HG03025 (cell line): Measurements from ENCODE around the gene MYRF.

Experiments used
- ATAC-seq: cut with Tn5 transposase; IDR thresholded peaks from one replicate; pipeline ENCODE4 v1.9.1; 2021; ENCODE audit warnings: mild to moderate bottlenecking, moderate library complexity; ENCODE audit not compliant: unreplicated experiment, low FRiP score

Gene MYRF

DNA sequence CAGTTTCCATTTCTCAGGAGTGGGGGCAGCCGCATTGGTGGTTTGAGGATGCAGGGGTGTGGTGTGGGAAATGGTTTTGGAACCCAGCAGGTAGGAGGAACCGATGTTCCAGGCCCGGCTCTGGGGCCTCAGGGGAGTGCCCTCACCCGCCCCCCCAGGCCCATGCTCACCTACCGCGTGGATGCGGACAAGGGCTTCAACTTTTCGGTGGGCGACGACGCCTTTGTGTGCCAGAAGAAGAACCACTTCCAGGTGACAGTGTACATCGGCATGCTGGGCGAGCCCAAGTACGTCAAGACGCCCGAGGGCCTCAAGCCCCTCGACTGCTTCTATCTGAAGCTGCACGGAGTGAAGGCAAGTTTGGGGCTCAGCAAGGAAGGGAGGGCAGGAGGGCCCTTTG, 21.4 kb downstream of the MYRF start:
- ATAC-seq, result no peak

DNA sequence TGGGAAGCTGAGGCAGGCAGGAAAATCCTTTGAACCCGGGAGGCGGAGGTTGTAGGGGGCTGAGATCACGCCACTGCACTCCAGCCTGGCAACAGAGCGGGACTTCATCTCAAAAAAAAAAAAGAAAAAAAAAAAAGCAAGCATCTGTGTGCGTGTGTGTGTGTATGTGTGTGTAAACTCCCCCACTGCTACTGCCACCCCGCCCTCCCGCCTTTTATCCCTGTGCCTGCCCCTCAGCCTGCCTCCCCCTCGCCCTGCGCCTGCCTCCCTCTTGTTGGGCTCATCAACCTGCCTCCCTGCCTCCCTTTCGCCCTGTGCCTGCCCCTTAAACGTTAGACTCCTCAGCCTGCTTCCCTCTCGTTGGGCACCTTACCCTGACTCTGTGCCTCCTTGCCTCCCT, 22.0 kb downstream of the MYRF start:
- ATAC-seq, result no peak

DNA sequence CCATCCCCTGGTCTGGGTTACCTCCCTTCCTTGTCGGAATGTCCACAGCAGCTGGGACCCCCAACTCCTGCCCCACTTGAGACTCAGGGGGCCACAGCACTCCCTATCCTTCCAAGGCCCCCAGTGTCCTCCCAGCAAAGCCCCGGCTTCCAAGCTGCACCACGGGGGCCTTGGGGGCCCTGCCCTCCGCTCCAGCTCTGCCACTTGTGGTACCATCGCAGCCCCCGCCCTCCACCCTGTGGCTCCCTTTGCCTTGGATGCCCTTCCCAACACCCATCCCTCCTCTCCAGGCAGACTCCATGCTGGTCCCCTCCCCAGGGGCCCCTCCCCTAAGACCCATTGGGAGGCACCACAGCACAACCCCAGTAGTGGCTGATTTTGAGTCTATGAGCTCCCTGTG, 22.7 kb downstream of the MYRF start:
- ATAC-seq, result no peak

DNA sequence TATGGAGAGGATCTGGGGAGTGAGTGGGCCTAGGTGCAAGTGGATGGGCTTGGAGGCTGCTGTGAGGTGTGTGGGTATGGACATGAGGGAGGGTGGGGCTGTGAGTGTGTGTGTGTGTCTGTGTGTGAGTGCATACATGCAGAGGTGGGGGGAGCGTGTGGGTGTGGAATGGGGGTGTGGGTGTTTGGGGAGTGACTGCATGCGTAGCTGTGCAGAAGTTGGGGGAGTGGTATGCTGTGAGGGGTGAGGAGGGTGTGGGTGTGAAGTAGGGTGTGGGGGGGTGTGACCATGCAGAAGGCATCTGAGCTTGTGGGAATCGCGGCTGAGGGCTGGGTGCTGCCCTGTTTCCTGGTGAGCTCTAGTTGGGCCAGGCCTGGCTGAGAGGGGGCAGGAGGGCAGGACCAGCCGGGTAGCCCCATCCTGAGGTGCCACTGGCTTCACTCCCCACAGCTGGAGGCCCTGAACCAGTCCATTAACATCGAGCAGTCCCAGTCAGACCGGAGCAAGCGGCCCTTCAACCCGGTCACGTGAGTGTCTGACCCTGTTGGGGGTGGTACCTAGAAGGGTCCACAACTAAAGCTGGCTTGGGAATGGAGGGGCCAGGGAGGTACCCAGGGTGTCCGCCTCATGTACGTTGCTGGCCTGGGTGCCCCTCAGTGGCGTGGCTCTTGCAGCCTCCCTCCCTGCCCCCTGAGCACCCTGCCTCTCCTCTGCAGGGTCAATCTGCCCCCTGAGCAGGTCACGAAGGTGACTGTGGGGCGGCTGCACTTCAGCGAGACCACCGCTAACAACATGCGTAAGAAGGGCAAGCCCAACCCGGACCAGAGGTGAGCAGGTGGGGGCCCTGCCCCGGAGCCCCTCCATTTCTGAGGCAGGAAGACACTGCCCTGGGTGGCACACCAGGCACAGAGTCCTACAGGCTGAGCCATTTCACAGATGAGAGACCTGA, 23.4 kb downstream of the MYRF start:
- ATAC-seq, result no peak

DNA sequence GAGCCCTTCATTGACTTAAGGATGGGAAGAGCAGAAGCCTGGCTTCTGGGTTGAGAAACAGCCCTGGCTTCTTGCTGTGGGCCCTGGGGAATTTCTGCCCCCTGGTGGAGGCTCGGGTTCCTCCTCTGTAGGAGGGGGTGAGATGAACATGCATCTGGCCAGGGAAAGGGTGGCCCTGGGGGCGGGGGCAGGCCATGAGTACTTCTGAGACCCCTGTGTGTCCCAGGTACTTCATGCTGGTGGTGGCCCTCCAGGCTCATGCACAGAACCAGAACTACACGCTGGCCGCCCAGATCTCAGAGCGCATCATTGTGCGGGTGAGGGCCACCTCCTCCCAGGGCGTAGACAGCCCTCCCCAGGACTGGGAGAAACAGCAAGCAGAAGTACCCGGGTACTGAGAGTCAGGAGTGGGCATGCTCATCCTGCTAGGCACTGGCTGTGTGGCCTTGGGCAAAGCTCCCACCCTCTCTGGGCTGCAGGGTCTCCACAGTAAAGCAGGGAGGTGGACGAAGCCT, 24.2 kb downstream of the MYRF start:
- no peak for ATAC-seq

DNA sequence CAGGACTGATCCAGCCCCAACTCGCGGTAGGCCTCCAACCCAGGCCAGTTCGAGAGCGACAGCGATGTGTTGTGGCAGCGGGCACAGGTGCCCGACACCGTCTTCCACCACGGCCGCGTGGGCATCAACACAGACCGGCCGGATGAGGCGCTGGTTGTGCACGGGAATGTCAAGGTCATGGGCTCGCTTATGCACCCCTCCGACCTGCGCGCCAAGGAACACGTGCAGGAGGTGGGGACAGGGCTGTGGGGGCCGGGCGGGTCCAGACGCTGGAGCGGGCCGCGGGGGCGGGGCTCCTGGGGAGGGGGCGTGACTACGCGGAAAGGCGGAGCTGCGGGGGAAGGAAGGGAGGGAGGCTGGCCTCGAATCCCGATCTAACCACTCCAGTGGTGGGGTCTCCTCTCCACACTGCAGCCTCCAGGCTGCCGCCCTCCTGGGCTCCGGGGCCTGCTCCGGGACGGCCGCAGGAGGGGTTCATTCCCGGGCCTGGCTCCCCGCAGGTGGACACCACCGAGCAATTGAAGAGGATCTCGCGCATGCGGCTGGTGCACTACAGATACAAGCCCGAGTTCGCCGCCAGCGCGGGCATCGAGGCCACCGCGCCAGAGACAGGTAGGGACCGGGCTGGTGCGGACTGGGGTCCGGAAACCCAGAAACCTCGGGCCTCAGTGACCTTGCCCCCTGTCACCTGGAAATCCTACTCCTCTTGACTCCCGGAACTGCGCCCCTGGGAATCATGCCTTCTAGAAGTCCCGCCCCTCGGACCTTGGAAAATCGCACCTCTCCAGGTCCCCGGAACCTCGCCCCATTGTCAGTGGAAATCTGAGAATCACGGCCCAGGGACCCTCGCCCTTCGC, 25.0 kb downstream of the MYRF start:
- ATAC-seq, result no peak

DNA sequence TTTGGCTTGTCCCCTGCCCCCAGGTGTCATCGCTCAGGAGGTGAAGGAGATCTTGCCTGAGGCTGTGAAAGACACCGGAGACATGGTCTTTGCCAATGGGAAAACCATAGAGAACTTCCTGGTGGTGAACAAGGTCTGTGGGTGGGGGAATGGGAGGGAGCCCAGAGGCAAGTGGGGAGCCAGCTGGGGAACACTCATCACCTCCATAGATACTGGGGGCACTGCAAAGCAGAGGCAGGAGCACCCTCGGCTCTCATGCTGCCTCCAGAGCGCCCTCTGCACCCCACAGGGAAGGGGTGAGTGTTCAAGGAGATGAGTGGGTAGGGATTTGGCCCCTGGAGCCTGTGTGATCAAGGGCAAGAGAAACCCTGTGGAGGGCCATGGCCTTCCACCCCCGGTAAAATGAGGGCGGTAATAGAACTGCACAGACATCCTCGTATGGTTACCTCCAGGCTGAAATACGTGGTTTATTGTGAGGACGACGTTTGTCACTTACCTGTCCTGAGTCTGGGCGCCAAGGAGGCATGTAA, 26.0 kb downstream of the MYRF start:
- ATAC-seq, result no peak

DNA sequence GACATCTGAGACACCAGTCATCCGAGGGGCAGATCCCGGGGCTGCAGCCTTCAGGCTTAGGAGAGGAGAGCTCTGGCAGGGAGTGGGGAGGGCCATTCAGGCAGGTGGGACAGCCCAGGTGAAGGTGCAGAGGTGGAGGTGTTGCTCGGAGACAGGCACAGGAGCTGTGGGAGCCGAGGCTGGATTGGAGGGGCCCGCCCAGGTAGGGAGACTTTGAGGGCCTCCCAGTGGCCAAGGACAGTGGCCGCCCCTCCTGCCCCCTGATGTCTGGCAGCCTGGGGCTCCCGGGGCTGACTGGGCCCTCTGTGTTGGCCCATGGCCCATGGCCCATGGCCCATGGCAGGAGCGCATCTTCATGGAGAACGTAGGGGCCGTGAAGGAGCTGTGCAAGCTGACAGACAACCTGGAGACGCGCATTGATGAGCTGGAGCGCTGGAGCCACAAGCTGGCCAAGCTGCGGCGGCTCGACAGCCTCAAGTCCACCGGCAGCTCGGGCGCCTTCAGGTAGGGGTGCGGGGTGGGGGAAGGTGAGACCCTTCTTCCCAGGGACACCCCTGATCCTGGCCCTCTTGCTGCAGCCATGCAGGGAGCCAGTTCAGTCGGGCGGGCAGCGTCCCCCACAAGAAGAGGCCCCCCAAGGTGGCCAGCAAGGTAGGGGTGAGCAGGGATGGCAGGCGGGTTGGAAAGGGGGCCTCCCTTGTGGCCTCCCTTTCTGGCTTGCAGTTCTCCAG, 26.6 kb downstream of the MYRF start:
- no peak for ATAC-seq

DNA sequence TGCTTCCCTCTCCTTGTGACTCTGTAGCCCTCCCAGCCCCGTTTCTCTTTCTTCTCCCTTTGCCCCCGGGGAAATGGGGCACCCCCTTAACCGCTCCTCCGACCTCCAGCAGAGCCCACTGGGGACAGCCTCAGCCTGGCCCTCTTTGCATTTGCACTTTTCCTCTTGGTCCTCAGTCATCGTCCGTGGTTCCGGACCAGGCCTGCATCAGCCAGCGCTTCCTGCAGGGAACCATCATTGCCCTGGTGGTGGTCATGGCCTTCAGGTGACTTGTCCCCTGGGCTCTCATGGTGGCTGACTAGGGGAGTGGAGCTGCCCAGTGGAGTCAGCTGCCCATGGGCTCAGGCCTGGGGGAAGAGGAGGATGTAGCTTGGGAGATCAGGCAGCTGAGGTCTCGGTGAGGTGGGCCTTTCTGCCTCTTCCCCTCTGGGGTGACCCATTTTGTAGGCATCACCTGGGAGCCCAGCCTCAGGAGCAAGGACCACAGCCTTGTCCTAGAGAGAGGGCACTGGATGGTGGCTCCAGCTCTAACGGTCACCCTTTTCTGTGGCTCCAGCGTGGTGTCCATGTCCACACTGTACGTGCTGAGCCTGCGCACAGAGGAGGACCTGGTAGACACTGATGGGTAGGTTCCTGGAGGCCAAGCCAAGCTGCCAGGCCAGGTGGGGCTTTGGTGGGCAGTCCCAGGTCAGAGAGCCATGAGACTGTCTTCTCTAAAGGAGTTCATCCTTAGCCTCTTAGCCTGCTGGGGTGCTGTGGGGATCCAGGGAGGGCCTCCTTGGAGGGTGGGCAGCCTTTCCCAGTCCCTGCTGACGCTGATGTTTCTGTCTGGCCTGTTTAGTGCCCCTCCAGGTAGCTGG, 27.5 kb downstream of the MYRF start:
- ATAC-seq, result no peak

DNA sequence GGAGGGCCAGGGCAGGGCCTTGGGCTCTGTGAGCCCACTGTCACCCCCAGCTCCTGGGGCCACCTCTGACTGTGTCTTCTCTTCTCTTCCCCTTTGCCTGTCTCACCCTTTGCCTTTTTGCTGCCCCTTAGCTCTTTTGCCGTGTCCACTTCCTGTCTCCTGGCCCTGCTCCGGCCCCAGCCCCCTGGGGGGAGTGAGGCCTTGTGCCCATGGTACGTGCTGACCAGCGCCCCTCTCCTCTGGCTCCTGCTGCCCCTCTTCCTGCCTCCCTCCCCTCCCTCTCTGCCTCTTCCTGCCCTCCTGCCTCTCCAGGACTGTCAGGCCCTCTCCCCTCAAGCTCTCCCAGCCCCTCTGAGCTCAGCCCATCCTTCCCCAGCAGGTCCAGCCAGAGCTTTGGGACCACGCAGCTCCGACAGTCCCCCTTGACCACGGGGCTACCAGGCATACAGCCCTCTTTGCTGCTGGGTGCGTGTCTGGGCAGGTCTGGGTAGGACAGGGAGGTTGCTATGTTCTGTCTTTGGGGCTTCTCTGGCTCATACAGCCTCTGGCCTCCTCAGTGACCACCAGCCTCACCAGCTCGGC, 28.2 kb downstream of the MYRF start:
- no peak for ATAC-seq

DNA sequence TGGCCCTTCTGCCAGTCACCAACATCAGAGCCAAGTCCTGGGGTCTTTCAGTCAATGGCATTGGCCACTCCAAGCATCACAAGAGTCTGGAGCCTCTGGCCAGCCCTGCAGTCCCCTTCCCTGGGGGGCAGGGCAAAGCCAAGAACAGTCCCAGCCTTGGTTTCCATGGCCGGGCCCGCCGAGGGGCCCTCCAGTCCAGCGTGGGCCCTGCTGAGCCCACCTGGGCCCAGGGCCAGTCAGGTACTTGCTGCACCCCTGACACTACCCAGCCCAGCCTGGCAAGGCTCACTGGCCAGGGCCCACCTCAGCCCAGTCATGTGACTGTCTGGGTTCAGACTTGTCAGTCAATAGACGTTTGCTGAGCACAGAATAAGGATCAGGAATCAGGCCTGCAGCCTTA, 29.1 kb downstream of the MYRF start:
- ATAC-seq, result no peak

DNA sequence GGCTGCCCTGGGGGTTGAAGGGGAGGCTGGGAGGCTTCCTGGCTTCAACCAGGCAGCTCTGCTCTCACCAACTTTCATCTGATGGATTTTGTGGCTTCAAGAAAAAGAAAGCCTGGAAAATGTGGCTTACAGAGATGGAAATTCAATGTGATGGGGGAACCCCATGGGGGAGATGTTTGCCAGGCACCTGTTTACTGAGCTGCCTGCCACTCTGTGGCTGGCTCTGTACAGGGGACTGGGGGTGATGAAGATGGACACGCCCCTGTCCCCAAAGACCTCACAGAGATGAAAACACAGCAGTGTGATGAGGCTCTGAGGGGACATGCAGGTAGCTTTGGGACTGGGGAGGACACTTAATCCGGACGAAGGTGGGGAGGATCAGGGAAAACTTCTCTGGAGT, 29.9 kb downstream of the MYRF start:
- no peak for ATAC-seq

DNA sequence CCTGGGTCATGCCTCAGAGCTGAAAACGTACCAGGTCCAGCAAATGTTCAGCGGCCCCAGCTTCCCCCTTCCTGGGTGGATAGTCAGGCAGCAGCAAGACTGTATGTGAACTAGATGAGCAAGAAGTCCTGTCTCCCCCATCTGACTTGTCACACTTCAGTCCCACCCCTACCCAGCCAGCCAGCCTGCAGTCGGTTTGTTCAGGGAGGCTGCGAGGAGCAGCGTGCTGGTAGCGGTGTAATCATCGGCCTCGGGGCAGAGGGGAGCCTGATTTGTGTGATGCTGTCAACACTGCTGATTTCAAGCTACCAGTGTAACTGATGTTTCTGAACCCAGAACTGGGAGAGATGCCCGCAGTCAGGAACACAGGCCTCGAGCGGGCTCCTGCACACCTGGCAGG, 30.4 kb downstream of the MYRF start:
- no peak for ATAC-seq

DNA sequence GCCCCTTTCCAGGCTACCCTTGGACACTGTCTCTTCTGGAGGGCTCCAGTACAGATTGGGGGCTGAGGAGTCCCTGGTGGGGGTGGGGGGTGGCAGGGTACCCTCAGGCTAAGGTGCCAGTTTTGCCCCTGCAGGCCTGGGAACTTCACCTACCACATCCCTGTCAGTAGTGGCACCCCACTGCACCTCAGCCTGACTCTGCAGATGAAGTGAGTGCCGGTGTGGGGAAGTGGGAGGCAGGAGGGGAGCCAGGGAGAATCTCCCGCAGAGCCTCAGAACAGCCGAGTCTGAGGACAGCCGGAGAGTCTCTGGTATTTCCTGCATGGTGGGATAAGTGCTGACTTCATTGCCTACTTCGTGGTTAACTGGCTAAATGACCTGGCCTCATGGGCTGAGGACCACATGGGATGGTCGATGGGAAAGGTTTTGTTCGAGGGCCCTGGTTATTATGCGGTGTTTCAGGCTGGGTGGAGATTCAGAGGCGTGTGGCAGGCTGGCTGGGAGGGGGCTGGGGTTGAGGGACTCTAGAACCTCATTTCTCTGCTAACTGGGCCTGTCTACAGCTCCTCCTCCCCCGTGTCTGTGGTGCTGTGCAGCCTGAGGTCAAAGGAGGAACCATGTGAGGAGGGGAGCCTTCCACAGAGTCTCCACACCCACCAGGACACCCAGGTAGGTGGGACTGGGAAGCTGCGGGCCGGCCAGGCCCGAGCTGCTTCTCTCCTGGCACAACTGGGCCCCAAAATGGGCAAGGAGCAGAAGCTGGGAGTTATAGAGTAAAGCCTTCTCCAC, 31.5 kb downstream of the MYRF start:
- ATAC-seq, result no peak

DNA sequence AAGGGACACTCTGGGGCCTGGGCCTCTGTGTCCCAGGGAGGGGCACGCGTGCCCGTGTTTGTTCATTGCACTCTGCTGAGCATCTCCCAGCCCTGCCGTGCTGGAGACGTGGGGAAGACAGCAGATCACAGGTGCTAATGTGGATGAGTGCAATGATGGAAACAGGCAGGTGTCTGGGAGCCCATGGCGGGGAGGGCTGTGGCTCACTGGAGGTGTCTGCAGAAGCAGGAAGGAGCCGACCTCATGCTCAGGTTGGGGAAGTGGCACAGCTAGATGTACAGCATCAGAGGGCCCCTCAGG, 32.0 kb downstream of the MYRF start:
- no peak for ATAC-seq

DNA sequence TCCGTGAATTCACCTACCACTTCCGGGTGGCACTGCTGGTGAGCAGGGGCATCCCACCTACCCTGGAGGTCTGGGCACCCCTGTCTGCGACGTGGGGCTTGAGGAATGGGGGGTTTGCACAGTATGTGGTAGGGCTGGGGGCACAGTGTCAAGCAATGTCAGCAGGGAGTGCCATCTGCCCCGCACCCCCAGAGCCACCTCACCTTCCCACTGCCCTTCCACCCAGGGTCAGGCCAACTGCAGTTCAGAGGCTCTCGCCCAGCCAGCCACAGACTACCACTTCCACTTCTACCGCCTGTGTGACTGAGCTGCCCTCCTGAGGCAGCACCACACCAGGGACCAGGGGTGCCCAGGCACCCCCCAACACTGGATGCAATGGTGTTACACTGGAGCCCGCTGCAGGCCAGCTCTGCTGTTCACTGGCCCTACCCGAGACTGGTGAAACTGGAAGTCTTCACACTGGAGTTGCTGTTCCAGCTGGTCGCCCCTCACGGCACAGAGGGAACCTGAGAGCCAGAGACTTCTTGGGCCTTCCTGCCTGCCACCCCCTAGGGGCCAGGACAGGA, 33.5 kb downstream of the MYRF start:
- ATAC-seq, result no peak

DNA sequence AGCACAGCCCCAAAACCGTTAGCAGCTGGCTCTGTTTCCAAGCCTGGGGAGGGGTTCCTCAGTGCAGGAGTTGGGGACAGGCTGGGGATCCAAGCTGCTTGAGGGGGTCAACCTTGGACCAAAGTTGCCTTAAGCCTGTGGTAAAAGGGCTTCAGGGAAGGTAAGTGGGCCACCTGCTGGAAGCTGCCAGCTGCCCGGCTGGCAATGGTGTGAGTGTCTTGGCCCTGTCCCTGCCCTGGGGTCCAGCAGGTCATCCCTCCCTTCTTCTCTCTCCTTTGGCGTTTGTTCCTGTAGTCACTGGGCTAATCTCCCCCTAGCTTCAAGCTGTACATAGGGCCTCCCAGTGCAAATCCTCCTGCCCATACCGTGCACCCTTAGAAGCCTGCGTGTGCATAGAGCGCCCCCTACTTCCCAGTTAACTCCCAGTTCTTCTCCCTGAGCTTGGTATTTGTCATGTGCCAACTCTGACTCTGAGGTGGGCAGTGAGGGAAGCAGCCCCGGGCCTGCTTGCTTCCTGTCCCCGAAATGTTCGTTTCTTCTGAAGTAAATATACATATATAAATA, 35.6 kb downstream of the MYRF start:
- no peak for ATAC-seq

DNA sequence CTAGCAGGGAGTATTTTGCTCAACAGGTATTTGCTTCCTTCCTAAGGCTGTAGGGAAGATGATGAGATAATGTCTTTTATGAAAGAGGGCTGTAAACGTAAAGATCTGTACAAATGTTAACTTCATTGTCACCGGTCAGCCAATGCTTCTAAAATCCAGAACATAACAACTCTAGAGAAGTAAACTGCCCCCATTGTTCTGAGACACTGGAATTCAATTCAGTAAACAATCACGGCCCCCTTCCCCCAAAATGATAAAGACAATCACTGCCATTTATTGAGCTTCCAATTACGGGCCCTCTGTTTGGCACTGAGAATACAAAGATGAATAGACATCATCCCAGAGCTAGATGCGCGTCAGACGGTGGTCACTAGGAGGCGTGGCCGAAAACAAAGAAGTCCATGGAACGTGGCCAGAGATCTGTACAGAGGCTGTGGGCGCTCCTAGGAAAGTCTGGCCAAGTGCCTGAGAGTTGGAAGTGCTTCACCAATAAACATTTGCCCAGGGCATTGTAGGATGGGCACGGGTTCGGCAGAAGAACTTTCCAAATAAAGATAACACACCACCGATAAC, 39.4 kb downstream of the MYRF start:
- ATAC-seq, result no peak
